UCSD-AML1 (cell line): ENCODE measurements around the gene SNX5.

Experiments used
- DNase-seq: peaks from one replicate; lab custom pipeline; 2025; ENCODE audit not compliant: unreplicated experiment; lab: John Stamatoyannopoulos, UW

Gene SNX5

DNA sequence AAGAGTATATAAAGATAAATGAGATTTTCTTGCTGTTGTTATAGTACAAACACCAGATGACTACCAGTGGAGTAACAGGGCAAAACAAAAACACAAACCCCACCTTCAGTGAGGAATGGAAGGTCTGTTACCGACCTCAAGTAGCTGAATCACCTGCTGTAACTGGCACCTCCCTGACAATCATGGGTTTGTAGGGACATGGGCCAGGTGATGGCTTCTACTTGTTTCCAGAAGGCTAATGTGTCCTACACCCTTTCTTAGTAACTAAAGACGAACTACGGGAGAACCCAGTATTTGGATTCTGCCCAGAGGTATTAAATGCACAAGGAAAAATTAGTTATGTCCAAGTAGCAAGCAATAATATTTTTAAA lies 26.8 kb downstream of the SNX5 start:
- no peak for DNase-seq

DNA sequence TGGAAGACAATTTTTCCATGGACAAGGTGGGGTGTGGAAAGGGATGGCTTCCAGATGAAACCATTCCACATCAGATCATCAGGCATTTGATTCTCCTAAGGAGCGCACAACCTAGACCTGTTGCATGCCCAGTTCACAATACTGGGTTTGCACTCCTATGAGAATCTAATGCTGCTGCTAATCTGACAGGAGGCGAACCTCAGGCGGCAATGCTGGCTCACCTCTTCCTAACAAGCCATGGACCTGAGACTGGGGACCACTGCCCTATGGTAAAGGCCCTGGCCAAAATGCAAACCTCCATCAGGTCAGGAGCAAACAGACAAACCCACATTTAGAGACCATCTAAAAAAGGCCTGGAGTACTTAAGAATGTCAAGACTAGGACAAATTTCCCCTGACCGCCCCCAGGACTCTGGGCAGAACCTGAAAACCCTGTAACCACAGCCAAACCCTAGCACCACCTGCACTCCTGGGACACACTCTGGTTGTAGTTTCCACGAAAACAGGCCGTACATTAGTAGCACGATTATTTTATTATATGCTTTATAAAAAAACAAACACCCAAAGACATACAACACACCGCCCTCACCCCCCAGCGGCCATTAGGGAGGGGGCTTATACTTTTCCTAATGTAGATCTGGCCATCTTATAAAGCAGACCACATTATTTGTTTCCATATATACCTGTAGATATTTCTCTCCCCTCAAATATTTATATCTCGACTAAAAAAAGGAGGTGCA lies 27.3 kb downstream of the SNX5 start:
- no peak for DNase-seq

DNA sequence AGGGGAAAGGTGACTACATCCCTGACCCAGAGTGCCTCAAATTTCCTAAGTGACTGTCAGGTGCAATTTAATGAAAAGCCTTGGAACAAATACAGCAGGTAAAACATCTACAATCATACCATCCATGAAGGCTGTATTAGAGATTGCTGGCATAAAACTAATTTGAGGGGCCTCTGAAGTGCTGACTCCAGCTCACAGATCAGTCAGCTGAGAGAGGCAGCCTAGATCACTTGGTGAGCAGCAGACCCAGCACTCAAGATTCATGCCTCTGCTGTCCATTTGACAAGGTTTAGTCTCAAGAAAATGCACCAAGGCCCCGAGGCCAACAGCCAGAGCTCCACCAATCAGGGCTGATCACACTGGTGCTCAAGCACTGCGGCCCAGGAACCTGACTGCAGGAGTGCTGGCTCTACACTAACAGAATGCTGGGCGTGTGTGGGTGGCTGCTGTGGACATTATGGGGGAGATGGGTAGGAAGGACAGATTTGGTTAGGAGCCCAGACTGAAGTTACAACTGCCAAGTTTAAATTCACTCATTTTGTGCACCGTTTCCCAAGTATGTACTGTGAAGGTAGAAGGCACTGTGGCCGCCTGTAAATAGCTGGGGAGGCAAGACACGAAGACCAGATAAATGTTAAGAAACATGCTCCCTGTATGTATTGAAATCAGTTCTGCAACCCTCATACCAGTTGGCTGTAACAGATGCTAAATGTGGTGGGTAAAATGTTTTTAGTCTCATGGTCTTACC lies 28.2 kb downstream of the SNX5 start:
- no peak for DNase-seq

DNA sequence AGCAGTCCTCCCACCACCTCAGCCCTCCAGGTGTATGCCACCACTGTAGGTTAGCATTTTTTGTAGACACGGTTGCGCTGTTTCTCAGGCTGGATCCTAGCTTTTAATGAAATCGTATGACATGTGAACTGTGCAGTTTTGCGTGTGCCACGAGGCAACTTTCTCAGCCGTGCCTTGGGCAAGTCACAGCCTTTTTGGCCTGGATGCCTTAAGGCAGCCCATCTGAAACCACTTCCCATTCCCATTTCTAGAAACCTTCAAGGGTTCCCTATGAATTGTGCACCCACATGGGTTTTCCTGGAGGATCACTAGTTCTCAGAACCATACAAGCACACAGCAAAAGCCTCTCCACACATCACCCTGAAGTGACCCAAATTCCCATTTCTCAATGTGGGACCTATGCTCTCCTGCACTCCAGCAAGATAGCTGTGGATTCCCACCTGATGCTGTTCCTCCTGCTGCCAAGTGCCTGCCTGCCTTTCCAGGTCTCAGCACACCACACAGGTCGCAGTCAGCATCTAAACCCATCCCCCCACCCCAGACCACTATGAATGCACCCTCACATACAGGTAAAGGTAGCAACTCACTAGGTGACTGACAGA lies 28.9 kb downstream of the SNX5 start:
- no peak for DNase-seq

DNA sequence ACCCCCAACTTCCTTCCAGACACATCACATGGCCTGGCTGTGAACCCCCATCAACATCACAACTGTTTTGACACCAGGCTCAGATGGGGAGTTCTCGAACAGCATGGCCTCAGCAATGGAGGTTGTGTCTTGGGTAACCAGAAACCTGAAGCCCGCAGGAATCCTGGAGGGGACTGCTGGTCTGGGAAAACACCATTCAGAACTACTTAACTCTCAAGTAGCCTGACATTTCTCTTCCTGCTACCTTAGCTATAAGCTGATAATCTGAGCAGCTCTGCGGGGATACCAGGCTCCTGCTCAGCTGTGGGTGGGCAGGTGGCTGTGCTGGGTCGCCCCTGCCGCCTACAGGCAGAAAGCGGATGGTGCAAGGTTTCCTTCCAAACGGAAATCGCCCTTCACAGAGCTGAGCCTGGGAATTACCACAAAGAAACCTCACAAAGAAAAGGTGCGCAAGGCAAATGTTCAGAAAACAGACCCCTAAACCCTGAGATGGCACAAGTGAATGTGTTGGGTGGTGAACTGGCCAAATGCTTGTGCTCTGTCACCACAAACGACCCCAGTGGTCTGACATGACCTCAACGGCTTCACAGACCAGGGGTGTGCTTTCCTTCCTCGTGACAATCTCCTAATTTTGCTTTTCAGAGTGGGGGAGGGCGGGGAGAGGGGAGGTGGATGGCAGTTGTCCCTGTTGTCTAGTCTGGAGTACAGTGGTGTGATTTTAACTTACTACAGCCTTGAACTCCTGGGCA lies 29.5 kb downstream of the SNX5 start:
- DNase-seq: peak; percentile 60

DNA sequence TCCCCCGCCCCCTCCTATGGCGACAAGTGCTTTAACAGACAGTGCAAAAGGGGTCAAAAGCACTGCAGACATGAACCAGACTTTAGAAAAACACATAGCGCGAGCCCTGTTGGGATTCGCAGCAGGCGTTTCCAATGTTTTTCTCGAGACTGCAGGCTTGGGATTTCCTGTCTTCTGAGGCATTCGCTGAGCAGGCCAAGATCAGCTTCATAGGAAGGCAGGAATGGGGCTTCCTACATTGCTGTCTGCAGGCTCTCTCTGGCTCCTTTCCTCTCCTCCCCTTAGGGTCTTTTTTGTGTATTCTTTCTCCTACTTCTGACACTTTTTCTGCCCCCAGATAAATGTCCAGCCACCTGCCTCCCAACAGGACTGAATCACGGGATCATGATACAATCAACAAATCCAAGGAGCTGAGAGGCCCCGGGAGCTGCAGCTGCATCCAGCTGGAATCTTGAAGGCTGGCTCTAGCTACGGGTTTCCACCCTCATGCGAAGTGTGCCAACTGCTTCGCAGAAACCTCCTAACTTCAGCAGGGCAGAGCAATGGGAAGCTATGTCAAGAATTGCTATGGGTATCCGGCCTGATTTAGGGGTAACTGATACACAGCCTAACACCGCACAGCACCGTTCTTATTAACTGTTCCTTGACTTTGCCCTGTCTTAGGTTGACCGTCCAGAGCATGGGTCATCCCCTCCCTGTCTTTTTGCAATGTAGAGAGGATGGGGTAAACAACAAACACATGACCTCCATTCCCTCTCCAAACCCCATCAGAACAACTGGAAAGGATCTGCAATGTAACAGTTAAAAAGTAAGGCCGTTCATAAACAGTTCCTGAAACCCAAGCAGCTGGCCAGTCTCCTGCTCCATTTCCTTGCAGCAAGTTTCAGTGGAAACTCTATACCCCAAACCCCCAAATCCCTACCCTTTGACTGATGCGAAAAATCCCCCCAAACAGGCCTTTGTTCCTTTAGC lies 31.5 kb downstream of the SNX5 start:
- DNase-seq: no peak

DNA sequence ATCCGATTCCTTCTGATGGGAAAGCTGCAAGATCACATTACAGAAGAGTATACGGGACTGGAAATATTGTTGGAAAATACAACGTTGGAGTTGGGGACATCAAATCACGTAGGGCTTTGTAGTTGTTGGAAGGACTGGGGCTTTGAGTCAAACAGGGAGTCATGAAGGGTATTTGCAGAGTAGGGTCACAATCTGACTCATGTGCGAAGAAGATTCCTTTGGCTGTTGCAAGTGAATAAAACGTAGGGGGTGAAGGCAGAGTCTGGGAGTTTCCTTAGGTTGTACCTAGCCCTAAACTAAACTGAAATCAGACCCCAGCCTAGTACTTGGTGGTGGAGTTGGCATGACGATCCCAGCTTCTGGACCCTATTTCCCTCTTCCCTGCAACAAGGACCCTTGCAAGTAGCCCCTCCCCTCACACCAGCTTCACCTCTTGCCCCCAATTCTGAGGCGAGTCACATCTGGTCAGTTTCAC lies 32.3 kb downstream of the SNX5 start:
- DNase-seq: no peak

DNA sequence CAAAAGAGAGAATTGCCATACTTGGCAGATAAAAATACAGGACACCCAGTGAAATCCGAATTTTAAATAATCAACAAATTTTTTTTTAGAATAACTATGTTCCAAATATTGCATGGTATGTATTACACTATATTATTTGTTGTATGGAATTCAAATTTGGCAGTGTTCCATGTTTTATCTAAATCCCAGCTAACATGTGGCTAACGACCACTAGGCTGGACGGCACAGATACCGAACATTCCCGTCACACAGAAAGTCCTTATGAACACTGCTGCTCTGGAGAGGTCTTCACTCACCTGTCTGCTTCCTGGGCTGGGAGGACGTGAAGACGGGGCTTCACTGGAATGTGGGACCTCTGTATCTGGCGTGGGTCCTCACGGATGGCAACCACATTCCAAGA lies 32.8 kb downstream of the SNX5 start:
- DNase-seq: no peak

DNA sequence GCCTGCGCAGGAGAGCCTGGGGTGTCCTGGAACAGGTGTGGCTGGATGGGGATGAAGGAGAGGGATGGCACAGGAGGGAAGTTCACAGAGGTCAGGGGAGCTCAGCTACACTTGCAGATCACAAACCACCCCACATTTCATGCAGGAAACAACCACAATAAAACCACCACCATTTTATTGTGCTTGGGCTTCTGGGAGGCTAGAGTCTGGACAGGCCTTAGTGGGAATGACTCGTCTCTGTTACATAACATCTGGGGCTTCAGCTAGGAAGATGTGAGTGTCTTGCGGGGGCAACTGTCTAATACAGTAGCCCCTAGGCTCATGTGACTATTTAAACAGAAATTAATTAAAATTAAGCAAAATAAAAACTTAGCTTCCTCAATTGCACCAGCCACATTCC lies 33.4 kb downstream of the SNX5 start:
- DNase-seq: no peak

DNA sequence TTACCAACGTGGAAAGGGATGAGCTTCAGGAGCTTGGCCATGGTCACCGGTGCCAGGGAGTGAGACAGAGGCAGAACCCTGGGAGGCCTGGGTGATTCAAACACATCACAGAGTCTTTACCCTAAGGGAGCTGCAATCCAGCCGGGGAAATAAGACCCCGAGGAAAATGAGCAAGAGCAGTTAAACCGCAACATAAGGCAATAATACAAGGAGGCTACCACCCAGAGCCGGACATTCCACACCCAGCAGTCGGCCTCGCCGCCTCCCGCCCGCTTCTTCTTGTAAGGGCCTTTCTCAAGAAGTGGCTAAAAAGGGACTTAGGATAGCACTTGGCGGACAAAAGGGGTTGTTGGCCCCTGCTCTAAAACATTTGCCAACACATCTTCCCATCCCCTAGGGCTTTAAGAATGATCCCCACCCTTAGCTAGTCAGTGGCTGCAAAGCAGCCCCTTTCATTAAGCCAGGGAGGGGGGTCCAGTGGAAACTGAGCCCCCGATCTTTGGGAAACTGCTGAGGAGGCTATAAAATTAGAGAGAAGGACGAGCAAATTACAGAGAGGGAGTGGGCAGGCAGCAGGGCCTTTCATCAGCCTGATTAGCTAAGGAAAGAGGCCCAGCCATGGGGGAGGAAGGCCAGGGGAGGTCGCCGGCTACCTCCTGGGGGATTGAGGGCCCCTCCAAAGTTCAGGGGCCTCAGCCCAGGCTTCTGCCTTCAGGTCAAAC lies 34.3 kb downstream of the SNX5 start:
- no peak for DNase-seq

DNA sequence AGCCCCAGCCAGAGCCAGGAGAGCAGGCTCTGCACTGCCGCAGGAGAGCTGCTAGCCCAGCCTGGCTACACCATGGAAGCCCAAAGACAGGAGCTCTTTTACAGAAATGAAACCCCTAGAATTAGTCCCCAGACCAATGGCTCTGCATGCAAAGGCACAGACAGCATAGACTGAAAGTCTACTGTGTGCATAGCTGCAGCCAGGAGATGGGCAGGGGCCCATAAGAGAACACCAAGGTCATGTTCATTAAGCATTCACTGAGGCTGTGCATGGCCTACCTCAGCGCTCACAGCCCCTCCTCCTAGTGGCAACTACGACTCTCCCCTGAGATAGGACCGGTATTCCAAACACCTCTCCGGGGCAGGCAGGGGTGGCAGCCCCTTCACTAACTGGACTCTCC lies 34.9 kb downstream of the SNX5 start:
- DNase-seq: no peak

DNA sequence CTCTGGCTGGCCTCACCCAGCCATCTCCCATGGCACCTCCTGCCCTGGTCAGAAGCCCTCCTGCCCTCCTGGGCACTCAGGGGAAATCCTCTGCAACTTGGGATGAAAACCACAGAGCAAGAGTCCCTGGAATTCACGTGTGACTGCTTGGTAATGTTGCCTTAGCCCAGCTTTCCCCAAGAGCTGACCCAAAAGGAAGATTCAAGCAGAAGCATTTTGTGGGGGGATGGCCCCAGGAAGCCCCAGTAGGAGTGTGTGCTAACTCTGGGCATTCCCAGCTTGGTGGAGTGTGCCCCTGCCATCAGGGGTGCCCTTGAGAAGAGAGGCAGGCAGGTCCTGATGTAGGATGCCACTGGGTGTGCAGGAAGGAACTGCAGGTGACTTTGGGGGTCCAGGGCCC lies 35.5 kb downstream of the SNX5 start:
- no peak for DNase-seq

DNA sequence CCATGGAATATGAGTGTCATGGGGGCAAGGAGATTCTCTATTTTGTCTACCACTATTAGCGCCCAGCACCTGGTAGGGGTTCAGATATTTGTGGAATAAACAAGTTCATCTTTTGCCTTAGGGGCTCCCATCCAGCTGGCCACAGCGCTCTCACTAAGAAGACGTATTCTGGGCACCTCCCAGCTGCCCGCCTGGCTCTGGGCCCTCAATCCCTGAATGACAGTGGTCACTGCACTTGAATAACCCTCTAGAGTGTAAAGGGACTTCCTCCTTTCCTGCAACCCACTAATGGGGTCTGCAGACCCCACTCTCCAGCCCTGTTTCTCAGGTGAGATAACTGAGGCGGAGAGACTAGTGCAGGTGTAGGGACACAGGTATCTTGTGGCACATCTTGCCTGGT lies 36.2 kb downstream of the SNX5 start:
- no peak for DNase-seq

DNA sequence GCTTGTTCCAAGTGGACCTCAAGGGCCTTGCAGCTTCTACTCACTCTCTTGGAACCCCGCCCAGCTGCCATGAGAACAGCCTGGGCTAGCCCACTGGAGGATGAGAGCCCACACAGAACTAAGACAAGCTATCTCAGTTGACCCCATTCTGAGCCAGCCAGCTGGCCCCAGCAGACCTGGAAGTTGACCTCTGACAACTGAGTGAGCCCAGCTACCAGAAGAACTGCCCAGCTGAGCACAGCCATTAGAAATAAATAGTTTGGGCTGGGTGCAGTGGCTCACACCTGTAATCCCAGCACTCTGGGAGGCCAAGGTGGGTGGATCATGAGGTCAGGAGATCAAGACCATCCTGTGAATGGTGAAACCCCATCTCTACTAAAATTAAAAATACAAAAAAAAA lies 37.1 kb downstream of the SNX5 start:
- no peak for DNase-seq

DNA sequence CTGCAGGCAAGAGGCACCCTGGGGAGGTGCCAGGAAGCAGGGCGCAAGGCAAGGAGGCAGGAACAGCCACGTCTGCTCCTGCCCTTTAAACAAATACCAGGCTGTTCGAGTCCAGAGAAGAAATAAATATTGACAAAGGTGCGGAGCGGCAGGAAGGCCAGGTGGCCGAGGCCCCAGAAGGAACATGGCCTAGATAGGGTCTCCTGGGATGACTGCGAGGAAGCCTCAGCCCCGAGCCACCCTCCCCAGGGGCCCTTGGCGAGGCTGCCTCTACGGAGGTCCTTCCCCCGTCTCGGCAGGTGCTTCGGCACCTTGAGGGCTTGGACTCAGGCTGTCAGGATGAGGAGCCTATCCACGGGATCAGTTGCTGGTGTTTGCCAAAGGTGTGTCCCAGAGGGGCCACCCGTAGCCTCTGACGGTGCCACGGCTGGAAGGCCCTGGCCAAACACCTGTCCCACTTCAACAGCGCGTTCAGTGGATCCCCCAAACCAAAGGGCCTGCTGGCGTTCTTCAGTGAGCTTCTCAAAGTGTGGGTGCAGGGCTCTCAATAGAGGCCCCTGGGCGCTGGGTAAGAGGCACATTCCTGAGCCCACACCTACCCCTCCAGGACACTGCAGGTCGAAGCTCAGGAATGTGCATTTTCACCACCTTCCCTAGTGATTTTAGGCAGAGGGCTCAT lies 39.8 kb downstream of the SNX5 start:
- no peak for DNase-seq

DNA sequence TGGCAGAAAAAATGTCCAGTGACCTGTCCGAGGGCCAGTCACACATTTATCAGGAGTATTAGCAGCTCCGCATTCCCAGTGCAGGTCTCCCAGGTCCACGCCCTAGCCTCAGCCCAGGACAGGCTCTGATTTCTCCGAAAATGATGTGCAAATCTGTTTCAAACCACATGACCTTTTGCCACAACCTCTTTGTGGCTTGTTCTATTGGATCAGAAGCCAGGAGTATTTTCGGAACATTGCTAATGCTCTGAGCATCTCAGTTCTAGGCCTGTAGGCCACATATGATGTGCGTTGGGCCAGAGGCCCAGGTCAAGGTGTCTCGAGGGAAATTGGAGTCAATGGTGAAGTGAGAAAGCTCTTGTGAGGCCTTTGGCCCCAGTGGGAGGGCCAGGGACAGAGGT lies 40.4 kb downstream of the SNX5 start:
- no peak for DNase-seq

DNA sequence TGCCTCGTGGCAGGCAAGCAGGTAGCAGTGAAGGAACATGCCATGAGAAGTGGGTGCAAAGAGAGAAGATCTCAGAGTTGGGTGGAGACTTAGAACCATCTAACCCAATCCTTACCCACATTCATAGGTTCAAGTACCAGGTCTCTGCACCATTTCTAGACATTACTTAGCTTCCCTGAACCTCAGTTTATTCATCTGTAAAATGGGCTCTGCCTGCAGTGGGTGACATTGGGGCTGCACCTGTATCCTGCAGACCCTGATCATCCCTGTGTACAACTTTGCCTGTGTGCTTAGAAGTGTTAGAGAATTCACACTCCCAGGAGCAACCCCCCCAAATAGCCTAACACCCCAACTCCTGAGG lies 42.7 kb downstream of the SNX5 start:
- no peak for DNase-seq

DNA sequence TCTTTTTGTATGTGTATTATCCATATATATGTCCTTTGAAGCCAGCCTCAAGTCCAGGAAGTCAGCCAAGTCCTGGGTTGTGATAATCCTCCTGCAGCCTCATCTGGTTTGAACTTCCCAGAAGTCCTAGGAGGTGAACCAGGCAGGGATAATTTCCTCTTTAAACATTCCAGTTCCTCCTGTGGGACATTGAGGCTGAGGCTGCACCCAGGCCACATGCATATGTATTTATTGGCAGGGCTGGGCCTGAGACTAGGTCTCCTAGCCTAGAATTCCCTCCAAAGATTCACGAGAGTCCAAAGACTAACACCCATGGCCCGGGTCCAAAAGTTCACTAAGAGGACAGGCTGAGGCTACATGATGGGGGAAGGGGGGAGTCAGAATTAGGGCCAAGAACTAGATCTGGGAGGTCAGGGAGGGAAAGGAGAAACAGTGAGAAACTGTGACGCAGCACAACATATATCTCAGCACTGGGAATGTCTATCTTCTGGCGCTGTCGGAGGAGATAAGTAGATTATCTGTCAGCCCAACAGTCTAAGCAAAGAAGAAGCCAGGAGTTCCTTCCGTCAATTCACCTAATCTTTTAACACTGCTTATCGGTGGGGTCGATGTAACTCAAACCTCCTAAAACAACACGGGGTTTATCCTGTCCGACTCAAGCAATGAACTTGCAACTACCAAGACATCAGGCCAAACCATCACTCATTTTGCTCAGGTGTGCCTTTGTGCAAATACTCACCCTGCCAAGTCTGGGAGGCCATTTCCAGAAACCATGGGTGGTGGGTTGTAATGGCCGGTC lies 43.3 kb downstream of the SNX5 start:
- no peak for DNase-seq

DNA sequence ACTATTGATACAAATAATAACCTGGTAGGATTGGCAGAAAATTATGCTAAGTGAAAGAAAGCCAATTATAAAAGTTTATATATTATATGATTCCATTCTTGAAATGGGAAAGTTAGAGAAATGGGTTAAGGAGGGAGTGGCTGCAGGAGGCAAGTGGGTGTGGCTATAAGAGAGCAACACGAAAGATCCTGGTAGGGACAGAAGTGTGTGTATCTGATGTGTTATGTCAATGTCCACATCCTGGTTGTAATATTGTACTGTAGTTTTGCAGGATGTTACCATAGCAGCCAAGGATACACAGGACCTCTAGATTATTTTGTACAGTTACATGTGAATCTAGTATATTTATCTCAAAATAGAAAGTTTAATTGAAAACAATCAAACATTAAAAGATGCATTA lies 46.8 kb downstream of the SNX5 start:
- no peak for DNase-seq
